Esophagus muscularis mucosa (tissue), 4 donors: ENCODE data around the gene FGF14.

ENCODE experiments used
- EP300 ChIP-seq: sonication (generic); formaldehyde crosslinking; IDR thresholded peaks from one replicate; pipeline ENCODE4 v1.6.1; 2017; ENCODE audit warnings: antibody characterized with exemption
- POLR2A ChIP-seq: fragments of 450-650 bp; IDR thresholded peaks from one replicate; pipeline ENCODE4 v1.6.1; 2017; ENCODE audit warnings: antibody characterized with exemption, moderate library complexity, mild to moderate bottlenecking, low read depth
- POLR2AphosphoS5 ChIP-seq, 2 donors: sonication (generic); formaldehyde crosslinking; IDR thresholded peaks; one replicate each; pipeline ENCODE4 v1.6.1; 2017; ENCODE audit warnings: antibody characterized with exemption in 2 of 2
- TF ChIP-seq, protein P1 (sequence below), 3 experiments: fragments of 200-600 bp in 2 of 3; fragments of 450-650 bp in 1 of 3; sonication (generic) in 2 of 3; IDR thresholded peaks; one replicate each; pipeline ENCODE4 v1.5.1; 2017 to 2019; ENCODE audit warnings: antibody characterized with exemption in 3 of 3, mild to moderate bottlenecking in 2 of 3, moderate library complexity in 1 of 3

DNA sequence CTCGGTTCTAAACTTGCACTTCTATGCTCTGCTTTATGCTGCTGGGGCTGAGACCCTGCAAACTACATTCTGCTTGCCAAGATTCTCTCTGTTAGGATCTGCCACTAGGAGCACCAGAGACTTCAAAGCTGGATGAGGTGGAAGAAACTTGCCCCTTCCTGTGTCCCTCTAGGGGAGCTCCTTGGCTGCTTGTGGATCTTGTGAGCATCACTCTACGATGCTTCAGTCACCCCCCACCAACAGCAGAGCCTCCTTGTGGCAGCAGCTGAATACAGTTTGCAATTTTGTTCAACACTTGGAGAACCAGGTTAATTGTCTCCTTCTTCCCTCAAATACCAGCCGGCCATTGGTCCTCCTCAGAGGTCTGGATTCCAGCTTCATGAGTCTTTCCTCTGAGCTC lies 310.6 kb downstream of the FGF14 start:
- TF ChIP-seq, protein P1, sequence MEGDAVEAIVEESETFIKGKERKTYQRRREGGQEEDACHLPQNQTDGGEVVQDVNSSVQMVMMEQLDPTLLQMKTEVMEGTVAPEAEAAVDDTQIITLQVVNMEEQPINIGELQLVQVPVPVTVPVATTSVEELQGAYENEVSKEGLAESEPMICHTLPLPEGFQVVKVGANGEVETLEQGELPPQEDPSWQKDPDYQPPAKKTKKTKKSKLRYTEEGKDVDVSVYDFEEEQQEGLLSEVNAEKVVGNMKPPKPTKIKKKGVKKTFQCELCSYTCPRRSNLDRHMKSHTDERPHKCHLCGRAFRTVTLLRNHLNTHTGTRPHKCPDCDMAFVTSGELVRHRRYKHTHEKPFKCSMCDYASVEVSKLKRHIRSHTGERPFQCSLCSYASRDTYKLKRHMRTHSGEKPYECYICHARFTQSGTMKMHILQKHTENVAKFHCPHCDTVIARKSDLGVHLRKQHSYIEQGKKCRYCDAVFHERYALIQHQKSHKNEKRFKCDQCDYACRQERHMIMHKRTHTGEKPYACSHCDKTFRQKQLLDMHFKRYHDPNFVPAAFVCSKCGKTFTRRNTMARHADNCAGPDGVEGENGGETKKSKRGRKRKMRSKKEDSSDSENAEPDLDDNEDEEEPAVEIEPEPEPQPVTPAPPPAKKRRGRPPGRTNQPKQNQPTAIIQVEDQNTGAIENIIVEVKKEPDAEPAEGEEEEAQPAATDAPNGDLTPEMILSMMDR (IDR thresholded peaks at IDR 0.05), result no peak
- TF ChIP-seq POLR2AphosphoS5 (IDR thresholded peaks at IDR 0.05), result no peak
- no peak for TF ChIP-seq POLR2A
- no peak for TF ChIP-seq EP300
